Testis (tissue), 2 donors: ENCODE measurements around the gene ZNF32.

Experiments
- CTCF ChIP-seq, 3 experiments: fragments of 450-650 bp in 2 of 3; fragments of 200-600 bp in 1 of 3; sonication (generic) in 1 of 3; IDR thresholded peaks; one replicate each; pipeline ENCODE4 v1.5.1; 2016 to 2019; ENCODE audit warnings: antibody characterized with exemption in 3 of 3, mild to moderate bottlenecking in 2 of 3, moderate library complexity in 1 of 3
- POLR2A ChIP-seq: fragments of 450-650 bp; IDR thresholded peaks from one replicate; pipeline ENCODE4 v1.6.1; 2017; ENCODE audit warnings: antibody characterized with exemption, mild to moderate bottlenecking, moderate library complexity

- TF ChIP-seq POLR2A (no peak), CTCF (IDR thresholded peaks at IDR 0.05) (no peak)
These were observed 37.1 kb upstream of the ZNF32 start for GRCh38 chr10:43685744-43686143.
